Activated CD8-positive, alpha-beta T cell treated with anti-CD3 and anti-CD28 coated beads for 36 hours (primary cell): ENCODE results near the gene GRAMD2A. TPM values are rescaled to one million over a fixed set of nuclear protein-coding genes. Genes with fewer than 3 reads are reported as not detected.
A peak's percentile ranks its signal among the peaks of the same experiment; 100 is the strongest.

ENCODE experiments used
- ATAC-seq: fragments of 200-7000 bp; cut with Tn5 transposase; one replicate; pipeline ENCODE4 v1.10.0; 2021; ENCODE audit warnings: mild to moderate bottlenecking, moderate library complexity
- CTCF ChIA-PET: fragments of 350-600 bp; sonication (Branson Sonifier 250); formaldehyde crosslinking; loops from one replicate; lab custom pipeline; 2021; ENCODE audit warnings: antibody characterized with exemption; lab: Charles Lee
- POLR2A ChIA-PET: fragments of 350-600 bp; sonication (Branson Sonifier 250); formaldehyde crosslinking; loops from one replicate; lab custom pipeline; 2021; ENCODE audit warnings: antibody characterized with exemption; lab: Charles Lee
- DNase-seq: peaks from one replicate; pipeline ENCODE4 v3.0.0-alpha.2; 2020
- H3K27ac Mint-ChIP-seq: one replicate; pipeline ENCODE4 v1.8.0; 2021; ENCODE audit warnings: mild to moderate bottlenecking, mixed read lengths
- H3K27me3 Mint-ChIP-seq: one replicate; pipeline ENCODE4 v1.8.0; 2021; ENCODE audit warnings: mixed read lengths
- H3K36me3 Mint-ChIP-seq: one replicate; pipeline ENCODE4 v1.8.0; 2021; ENCODE audit warnings: low read depth, mixed read lengths
- H3K4me1 Mint-ChIP-seq: one replicate; pipeline ENCODE4 v1.8.0; 2021; ENCODE audit warnings: low read depth, mixed read lengths
- H3K4me3 Mint-ChIP-seq: one replicate; pipeline ENCODE4 v1.8.0; 2021; ENCODE audit warnings: mild to moderate bottlenecking, moderate library complexity, mixed read lengths
- H3K9me3 Mint-ChIP-seq: one replicate; pipeline ENCODE4 v1.8.0; 2021; ENCODE audit warnings: mixed read lengths
- intact Hi-C: fragments of 100-400 bp; cut with micrococcal nuclease; formaldehyde crosslinking; loops from one replicate; pipeline ENCODE4 v1.10.0; 2022
- total RNA-seq, 2 experiments: library from RNA; stranded (reverse); gene quantifications; one replicate each; pipeline ENCODE4 v1.2.3, GENCODE V29; 2021
- TF ChIP-seq, protein P1 (sequence below): fragments of 200-600 bp; IDR thresholded peaks from one replicate; pipeline ENCODE4 v1.8.0; 2022; ENCODE audit warnings: antibody characterized with exemption, mild to moderate bottlenecking

Gene GRAMD2A
- total RNA-seq, 2 experiments from 2014 or later = not detected

DNA sequence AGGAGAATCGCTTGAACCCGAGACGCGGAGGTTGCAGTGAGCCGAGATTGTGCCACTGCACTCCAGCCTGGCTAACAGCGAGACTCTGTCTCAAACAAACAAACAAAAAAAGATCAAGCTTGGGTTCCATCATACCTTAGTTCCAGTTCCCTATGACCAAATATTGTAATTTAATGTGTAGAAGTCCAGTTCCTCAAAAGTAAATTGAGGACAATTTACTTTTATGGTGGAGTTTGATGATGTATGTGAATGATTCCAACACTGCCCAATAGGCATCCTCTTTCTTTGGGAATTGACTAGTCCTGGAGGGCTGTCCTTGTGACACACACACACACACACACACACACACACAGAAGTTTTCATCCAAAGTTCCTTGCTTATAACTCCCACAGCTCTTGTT is 36.2 kb upstream of the GRAMD2A start:
- peaks cover 1% of the 10 kb centered on the region for H3K27me3 Mint-ChIP-seq
- no peak overlapping the region for H3K27ac Mint-ChIP-seq
- POLR2A ChIA-PET = interaction anchor here (1.4 kb wide), 1 partner anchor 12 kb away, joined by 3 read pairs; no protein-coding TSS in a partner anchor
- intact Hi-C loops = no loop called here
- H3K4me1 Mint-ChIP-seq = peaks cover 40% of the 10 kb centered on the region
- H3K4me3 Mint-ChIP-seq = no peak overlapping the region
- ATAC-seq (no peak), DNase-seq (no peak)
- CTCF ChIA-PET = interaction anchor here (1.1 to 4.4 kb wide), 2 partner anchors 17 to 35 kb away, joined by 3 to 13 read pairs; partner anchors contain the start of gene GRAMD2A
- TF ChIP-seq, protein P1, sequence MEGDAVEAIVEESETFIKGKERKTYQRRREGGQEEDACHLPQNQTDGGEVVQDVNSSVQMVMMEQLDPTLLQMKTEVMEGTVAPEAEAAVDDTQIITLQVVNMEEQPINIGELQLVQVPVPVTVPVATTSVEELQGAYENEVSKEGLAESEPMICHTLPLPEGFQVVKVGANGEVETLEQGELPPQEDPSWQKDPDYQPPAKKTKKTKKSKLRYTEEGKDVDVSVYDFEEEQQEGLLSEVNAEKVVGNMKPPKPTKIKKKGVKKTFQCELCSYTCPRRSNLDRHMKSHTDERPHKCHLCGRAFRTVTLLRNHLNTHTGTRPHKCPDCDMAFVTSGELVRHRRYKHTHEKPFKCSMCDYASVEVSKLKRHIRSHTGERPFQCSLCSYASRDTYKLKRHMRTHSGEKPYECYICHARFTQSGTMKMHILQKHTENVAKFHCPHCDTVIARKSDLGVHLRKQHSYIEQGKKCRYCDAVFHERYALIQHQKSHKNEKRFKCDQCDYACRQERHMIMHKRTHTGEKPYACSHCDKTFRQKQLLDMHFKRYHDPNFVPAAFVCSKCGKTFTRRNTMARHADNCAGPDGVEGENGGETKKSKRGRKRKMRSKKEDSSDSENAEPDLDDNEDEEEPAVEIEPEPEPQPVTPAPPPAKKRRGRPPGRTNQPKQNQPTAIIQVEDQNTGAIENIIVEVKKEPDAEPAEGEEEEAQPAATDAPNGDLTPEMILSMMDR = no peak
- H3K9me3 Mint-ChIP-seq = no peaks in the 10 kb centered on the region
- peaks cover 20% of the 10 kb centered on the region for H3K36me3 Mint-ChIP-seq

DNA sequence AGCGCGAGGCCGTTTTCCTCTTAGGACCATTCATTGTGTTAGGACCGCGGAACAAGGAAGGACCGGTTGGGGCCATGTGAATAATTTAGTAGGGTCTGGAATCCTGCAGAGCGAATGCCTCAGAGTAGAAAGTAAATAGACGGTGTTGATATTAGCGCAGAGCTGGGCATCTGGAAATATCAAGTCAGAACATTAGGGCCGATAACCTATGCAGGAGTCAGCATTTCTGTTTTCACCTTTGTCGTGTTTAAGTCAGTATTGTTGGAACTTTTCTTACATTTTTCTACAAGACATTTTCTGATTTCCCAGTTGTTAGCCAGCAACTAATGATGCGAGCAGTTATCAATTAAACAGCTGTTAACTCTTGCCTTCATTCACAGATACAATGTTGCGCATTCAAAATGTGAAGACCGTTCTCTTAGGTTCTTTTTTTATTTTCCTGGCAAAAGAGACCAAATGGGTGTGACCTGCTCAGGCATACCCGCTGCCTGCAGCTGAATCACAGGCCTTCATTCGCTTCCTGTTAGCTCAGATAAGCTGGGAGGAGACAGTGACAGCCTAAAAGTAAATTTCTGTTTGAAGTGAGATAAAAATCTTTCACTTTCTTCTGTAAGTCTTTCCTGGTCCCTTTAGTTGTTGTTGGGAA is 34.4 kb upstream of the GRAMD2A start:
- Mint-ChIP-seq H3K9me3 (no peaks in the 10 kb centered on the region), H3K36me3 (peaks cover 31% of the 10 kb centered on the region)

GRCh38 chr15:72231066-72231832 is 33.7 kb upstream of the GRAMD2A start, which contains the start of gene PKM:
PKM (minus strand) TSS chr15:72231190; CDS start chr15:72219097, 12,093 bp downstream.
- DNase-seq (peak; percentile 99), ATAC-seq (peak; percentile 52)
- intact Hi-C loops = no loop called here
- peaks cover 26% of the 10 kb centered on the region for H3K4me1 Mint-ChIP-seq
- ChIA-PET CTCF (interaction anchor here (1.0 to 4.4 kb wide), 6 partner anchors 10 to 45 kb away, joined by 3 to 13 read pairs (median 4); partner anchors contain the start of gene GRAMD2A), POLR2A (interaction anchor here (0.7 to 6.6 kb wide), 18 partner anchors 8 to 145 kb away, joined by 3 to 105 read pairs (median 4); partner anchors contain the start of genes GRAMD2A and HEXA)
- H3K4me3 Mint-ChIP-seq = peak within 1 kb of the TSS; percentile 100
- no peaks in the 10 kb centered on the region for H3K27me3 Mint-ChIP-seq
- H3K9me3 Mint-ChIP-seq = no peaks in the 10 kb centered on the region
- TF ChIP-seq, protein P1 = no peak
- H3K36me3 Mint-ChIP-seq = peaks cover 37% of the 10 kb centered on the region
- peak within 1 kb of the TSS; percentile 100 for H3K27ac Mint-ChIP-seq

More for the DNA sequence above, 34.4 kb upstream of the GRAMD2A start:
- ChIA-PET CTCF (interaction anchor here (1.0 to 4.4 kb wide), 6 partner anchors 10 to 45 kb away, joined by 3 to 13 read pairs (median 4); partner anchors contain the start of gene GRAMD2A), POLR2A (interaction anchor here (0.8 to 6.6 kb wide), 10 partner anchors 7 to 56 kb away, joined by 3 to 105 read pairs (median 4); partner anchors contain the start of gene GRAMD2A)
- Mint-ChIP-seq H3K27me3 (no peaks in the 10 kb centered on the region), H3K4me3 (peak overlapping the region; percentile 100), H3K27ac (peak overlapping the region; percentile 100), H3K4me1 (peaks cover 29% of the 10 kb centered on the region)
- ATAC-seq (no peak), DNase-seq (peak; percentile 68)
- TF ChIP-seq, protein P1 = no peak
- intact Hi-C loops = no loop called here

DNA sequence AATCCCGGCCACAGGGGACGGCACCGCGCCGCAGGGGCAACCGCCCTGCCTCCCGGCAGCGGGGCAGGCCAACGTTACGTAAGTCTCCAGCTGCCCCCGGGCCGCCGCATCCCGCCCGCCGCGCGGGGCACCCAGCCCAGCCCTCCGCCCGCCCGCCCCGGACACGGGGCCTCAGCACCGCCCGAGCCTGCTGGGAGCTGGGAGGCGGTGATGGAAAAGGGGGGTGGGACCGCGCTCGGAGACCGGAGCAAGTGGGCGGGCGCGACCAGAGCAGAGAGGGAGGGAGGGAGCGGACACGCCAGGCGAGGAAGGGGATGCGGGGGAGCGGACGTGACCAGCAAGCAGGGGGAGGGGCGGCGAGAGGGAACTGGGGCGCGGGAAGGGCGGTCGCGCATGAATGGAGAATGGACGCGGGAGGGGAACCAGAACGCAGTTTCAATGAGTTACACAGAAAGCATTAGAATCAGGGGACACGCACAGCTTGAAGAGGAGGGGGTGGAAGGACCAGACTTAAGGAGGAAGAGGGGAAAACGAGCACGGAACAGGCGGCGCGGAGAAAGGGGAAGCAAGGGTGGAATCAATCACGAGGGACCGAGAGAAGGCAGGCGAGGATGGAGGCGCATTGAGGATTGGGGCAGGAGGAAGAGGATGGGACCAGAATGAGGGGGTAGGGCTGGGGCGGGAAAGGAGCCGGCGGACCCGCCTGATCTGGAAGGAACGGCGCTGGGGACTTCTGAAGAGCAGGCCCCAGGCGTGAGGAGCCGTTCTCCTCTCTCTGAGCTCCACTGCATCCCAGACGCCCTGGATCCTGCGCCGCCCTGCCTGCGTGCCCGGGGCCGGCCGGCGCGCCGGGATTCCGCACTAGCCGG is 32.8 kb upstream of the GRAMD2A start:
- intact Hi-C loops = no loop called here
- Mint-ChIP-seq H3K4me1 (peaks cover 32% of the 10 kb centered on the region), H3K27ac (peak overlapping the region; percentile 100), H3K27me3 (no peaks in the 10 kb centered on the region), H3K36me3 (peaks cover 45% of the 10 kb centered on the region), H3K9me3 (no peaks in the 10 kb centered on the region), H3K4me3 (peak overlapping the region; percentile 100)
- POLR2A ChIA-PET = interaction anchor here (0.5 to 6.6 kb wide), 21 partner anchors 9 to 1468 kb away, joined by 3 to 105 read pairs (median 4); partner anchors contain the start of genes GRAMD2A and HEXA
- ATAC-seq (peak; percentile 3), DNase-seq (peak; percentile 92)
- CTCF ChIA-PET = interaction anchor here (1.2 kb wide), 1 partner anchor 9 kb away, joined by 3 read pairs; no protein-coding TSS in a partner anchor
- TF ChIP-seq, protein P1 = no peak
